GM12874 (cell line): ENCODE measurements around the gene ESYT2.

Experiments used
- TF ChIP-seq, protein P1 (sequence below): IDR thresholded peaks from 2 replicates; pipeline ENCODE4 v1.5.1; 2011; ENCODE audit warnings: low read depth, mild to moderate bottlenecking, control low read depth, low read length, moderate library complexity; ENCODE audit not compliant: insufficient read depth

Gene ESYT2

GRCh38 chr7:158786898-158787297, 42.4 kb downstream of the ESYT2 start:
- TF ChIP-seq, protein P1, sequence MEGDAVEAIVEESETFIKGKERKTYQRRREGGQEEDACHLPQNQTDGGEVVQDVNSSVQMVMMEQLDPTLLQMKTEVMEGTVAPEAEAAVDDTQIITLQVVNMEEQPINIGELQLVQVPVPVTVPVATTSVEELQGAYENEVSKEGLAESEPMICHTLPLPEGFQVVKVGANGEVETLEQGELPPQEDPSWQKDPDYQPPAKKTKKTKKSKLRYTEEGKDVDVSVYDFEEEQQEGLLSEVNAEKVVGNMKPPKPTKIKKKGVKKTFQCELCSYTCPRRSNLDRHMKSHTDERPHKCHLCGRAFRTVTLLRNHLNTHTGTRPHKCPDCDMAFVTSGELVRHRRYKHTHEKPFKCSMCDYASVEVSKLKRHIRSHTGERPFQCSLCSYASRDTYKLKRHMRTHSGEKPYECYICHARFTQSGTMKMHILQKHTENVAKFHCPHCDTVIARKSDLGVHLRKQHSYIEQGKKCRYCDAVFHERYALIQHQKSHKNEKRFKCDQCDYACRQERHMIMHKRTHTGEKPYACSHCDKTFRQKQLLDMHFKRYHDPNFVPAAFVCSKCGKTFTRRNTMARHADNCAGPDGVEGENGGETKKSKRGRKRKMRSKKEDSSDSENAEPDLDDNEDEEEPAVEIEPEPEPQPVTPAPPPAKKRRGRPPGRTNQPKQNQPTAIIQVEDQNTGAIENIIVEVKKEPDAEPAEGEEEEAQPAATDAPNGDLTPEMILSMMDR, result no peak

- TF ChIP-seq, protein P1, result no peak
These were observed 45.0 kb downstream of the ESYT2 start for GRCh38 chr7:158784270-158784669.

DNA sequence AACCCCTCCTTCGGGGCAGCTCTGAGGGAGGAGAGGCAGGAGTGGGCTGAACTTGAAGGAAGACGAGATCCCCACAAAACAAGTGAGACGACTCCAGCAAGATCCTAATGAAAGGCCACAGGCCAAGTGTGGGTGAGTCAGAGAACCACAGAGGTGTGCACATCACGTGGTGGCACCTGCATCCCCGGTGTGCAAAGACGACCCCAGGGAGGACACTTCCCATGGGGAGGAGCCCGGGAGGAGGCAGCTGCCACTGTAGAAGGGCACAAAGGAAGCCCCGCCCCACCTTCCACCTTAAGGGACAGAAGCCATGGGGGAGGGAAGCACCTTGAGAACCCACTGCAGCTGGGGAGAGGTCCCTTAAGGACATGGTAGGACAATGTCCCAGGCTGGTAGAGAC, 45.7 kb downstream of the ESYT2 start:
- TF ChIP-seq, protein P1, result no peak

DNA sequence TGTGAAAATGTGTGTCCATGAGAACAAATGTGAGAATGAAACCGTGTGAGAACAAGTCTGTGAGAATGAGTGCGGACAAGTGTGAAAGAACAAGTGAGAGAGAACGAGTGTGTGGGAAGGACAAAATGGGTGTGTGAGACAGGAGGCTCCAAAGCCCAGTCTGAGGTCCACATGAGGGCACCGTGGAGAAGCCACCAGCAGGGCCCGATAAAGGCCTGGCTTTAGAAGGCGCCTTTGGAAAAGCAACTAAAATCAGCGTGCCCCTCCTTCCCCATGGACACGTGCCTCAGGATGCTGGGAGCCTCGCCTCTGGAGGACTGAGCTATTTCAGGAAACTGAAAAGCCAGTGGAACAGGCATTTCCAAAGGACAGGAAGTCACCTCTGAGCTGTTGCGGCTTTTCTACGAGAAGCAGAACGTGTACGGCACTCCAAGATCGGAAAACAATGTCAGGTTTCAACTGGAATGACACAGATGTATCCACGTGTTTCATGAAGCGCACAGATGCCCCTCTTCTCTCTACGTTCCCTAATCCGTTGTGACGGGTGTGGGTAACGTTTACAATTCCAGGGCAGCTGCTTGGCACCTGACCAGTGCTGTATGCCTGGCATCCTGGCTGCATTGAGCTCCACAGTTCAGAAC, 46.4 kb downstream of the ESYT2 start:
- TF ChIP-seq, protein P1, result no peak

GRCh38 chr7:158781974-158782664, 47.2 kb downstream of the ESYT2 start:
- TF ChIP-seq, protein P1, result no peak

- TF ChIP-seq, protein P1, result no peak
These were observed 47.9 kb downstream of the ESYT2 start for GRCh38 chr7:158781217-158781973.
